T-helper 2 cell treated with Interferon-gamma antibody and Interleukin-4, amounts not matched to agents 100 ng/mL and 5 ng/mL, for 36 hours (primary cell): Measurements from ENCODE around the gene MEGF6. TPM values are rescaled to one million over a fixed set of nuclear protein-coding genes. Genes with fewer than 3 reads are reported as not detected.

Experiments used
- intact Hi-C: fragments of 100-400 bp; cut with micrococcal nuclease; formaldehyde crosslinking; loops from one replicate; pipeline ENCODE4 v1.15.1; 2023
- total RNA-seq: library from RNA; stranded (reverse); gene quantifications from 2 replicates; pipeline ENCODE4 v1.2.3, GENCODE V29; 2022

MEGF6 gene
- total RNA-seq, 1 donor from 2014 or later = 11.3 TPM

DNA sequence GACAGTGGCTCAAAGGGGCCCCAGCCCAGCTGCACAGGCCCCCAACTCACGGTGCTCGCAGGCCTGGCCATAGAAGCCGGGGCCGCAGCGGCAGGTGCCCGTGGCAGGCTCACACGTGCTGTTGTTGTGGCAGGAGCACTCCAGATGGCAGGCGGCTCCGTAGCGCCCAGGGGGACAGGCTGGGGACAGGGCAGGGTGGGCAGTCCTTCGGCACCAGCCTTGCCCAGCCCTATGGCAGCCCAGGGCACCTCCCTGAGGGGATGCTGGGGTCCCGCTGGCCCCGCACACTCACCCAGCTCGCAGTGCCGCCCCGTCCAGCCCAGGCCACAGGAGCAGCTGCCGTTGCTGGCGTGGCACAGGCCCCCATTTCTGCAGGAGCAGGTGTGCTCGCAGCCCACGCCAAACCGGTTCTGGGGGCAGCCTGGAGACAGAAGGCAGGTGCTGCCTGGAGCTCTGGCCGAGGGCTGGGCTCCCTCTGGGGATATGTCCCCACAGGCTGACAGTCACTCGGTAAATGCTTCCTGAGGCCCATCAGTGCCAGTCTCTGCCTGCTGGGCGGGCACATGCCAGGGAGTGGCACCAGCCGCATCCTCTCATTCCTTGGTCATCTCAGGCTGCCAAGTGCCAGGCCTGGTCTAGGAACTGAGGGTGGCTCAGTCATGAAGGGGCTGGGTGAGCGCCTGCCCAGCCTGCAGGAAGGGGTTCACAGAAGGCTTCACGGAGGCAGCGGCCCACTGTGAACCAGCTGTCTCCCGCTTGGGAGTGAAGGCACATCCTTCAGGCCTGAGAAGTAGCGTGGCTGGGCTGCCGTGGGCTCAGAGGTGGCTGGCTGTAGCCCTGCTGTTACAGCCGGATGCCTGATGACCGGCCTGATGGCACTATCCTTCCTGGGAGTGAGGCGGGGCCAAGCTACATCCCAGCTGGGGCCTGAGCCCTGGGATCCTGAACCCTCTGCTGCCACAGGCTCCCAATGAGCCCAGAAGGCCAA, 116.7 kb downstream of the MEGF6 start:
- intact Hi-C loops = no loop called here

DNA sequence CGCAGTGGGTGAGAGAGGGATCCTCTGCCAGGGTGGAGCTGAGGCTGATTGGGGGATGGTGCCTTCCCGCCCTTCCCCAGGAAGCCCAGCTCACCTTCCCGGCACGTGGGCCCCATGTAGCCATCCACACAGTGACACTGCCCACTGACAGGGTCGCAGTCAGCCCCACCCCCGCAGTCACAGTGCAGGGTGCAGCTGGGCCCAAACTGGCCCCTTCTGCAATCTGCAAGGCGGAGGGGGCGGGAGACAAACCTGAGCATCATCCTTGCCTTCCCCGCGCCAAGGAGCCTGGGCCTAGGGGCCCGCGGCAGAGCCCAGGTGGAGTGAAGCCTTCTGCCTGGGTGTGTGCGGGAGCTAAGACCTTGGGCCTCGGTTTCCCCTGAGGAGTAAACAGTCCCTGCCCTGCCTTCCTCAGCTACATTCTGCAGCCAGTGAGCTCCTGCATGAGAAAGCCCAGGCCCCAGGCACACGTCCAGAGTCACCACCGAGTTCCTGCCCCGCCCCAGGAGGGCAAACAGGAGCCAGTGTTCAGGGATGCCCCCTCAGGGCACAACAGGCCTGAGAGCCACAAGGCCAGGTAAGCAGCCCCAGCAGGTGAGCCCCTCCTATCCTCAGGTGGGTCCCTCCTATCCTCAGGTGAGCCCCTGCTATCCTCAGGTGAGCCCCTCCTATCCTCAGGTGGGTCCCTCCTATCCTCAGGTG, 118.6 kb downstream of the MEGF6 start:
- intact Hi-C loops = no loop called here

DNA sequence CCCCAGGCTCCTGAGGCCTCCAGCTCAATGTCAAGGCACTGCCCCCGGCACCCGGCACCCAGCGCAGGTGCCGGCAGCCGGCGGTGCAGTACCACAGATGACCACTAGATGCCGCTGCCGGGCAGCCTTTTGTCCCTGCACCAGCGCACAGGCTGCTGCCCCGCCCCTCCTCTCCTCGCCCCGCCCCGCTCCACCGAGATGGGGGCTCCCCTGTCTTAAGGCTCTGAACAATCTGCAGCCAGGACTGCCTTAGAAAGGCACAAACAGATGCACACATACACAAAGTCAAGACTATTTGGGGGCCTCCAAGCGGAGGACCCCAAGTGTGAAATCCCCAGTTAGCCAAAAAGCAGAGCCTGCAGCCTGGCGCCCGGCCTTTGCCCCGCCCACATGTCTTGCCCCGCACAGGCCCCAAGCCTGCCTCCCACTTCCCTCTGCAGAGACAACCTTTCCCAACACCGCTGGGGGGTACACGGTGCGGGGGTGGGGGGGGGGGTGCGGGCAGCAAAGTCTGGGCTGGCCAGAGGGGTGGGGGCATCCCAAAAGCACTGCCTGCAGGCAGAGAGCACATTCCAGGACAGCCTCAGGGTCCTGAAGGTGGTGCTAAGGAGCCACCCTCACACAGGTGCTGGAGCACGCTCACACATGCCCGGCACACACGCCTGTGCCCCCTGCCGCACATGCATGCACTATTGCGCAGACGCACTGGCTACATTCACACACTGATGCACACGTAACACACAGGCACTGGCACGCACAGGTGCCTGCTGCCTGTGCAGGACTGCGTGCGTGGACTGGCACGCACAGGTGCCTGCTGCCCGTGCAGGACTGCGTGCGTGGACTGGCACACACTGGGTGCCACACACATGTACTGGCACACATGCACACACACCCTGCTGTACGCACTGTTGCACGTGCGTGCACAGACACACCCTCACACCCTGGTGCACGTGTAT, 119.7 kb downstream of the MEGF6 start:
- intact Hi-C loops = loop anchor here (1.0 to 2.0 kb wide), 3 partner anchors 39 to 233 kb away; no protein-coding TSS in a partner anchor

DNA sequence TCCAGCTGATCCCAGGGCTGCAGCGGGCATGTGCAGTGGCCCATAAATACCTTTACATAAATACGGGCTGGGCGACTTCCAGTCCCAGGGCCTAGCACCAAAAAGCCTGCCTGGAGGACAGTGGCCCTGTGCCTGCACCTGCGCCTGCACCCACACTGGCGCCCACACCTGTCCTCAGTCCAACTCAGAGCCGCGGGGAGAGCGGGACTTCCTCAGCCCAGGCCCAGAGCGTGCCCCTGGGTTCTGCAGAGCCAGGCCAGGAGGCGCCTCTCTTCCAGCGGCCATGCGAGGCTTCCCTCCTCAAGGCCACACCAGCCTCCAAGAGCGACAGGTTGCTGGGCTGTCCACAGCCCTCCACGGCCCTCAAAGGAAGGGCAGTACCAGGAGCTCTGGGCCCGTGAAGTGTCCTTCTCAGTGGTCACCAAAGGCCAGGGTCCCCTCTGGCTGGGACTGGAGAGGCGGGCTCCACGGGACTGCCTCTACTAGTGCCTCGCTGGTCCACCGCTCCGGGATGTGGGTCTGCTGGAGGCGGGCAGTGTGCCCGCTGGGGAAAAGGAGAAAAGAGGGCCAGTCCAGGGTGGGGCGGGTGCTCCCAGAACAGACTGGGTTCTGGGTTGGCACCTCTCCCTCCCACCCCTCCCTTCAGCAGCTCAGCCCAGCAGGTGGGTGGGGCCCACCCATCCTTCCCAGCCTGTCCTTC, 121.1 kb downstream of the MEGF6 start:
- intact Hi-C loops = loop anchor here (2.0 kb wide), 1 partner anchor 41 kb away; no protein-coding TSS in a partner anchor

DNA sequence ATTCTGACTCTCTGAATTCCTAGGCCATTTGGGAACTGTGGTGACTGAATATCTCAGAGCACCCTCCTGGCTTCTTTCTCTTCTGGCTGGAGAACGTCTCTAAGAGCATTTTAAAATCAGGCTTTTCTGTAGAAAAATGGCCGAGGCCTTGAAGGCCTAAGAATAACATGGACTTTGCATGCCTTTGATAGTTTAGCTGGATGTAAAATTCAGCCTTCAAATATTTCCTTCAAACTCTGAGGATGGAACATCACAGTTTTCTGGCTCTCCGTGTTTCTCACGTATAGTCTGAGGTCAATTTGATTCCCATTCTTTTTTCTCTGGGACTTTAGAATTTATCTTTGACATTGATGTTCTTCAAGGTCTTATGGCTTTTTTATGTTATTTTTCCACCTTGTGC, 122.9 kb downstream of the MEGF6 start:
- intact Hi-C loops = no loop called here

DNA sequence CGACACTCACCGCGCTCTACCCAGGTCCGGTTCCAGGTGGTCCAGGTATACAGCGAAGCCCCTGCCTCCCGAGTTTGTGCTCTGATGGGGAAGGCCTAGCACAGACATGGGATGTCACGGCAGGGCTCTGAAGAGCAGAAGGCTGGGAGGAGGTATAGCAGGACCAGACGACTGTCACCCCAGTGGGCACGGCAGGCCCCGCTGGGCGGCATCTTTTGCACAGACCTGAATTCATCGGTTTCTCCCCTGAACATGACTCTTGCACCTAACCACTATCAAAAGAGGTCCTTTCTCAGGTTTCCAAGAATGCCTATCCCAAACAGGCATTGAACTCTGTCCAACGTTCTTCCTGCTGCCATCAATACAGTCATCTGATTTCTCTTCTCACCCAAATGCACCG, 126.3 kb downstream of the MEGF6 start:
- intact Hi-C loops = no loop called here

DNA sequence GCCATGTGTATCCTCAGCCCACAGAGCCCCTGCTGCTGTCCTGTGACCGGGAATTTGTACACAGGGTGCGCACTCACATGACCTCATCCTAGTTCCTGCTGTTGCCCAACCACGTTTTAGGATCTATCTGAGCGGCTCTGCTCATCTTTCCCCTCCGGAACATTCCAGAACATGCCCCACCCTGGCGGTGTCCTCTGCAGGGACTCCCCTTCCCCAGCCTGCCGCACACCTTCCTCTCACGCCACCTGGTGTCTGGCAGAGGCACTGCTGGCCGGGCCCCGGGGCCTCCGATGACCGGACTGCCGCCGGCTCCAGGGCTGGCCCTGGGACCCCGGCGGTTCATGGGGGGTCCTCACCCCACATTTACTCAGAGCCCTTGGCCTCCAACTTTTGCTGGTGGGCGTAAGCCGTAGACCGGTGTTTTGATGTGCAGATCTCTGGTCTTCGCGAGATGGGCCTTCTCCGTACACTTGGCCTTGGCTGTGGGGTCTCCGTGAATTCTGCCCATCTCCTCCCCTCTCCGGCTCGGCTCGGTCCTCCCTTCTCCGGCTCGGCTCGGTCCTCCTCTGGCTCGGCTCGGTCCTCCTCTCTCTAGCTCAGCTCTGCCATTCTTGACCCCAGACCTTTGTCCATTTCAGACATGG, 127.4 kb downstream of the MEGF6 start:
- intact Hi-C loops = no loop called here

DNA sequence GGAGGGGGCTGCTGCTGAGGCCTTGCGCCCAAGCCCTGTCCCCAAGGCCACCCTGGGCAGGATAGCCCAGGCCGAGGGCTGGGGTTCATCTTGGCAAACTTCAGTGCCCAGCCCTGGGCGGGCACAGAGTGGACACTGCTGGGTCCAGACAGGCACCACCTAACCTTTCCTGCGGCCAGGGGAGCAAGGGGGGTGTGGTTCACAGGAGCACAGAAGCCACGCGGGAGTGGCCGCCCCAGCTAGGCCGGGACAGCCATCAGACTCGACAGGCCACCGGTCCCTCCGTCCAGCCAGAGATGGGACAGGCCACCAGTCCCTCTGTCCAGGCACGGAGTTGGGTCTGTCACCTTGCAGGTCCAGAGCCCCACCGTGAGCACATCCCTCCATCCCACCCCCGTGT, 127.9 kb downstream of the MEGF6 start:
- intact Hi-C loops = no loop called here

DNA sequence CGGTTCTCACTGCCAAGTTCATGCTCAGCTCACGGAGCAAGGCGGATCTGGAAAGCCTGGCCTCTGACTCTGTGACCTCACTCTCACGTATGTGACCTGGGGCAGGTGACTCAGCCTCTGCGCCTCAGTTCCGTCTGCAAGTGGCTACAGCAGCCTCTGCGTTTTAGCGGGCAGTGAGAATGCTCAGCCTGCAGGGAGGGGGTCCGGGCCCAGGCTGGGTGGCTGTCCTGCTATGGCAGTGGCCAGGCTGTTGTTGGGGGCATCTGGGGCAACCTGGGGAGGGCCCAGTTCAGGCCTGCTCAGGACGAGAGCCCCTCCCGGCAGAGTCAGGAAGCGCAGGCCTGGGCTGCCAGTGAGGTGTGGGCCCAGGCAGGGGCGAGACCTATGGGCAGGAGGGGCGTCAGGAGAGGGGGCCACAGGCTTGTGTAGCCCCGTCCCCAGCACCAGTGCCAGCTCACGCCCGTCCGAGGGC, 128.9 kb downstream of the MEGF6 start:
- intact Hi-C loops = no loop called here

DNA sequence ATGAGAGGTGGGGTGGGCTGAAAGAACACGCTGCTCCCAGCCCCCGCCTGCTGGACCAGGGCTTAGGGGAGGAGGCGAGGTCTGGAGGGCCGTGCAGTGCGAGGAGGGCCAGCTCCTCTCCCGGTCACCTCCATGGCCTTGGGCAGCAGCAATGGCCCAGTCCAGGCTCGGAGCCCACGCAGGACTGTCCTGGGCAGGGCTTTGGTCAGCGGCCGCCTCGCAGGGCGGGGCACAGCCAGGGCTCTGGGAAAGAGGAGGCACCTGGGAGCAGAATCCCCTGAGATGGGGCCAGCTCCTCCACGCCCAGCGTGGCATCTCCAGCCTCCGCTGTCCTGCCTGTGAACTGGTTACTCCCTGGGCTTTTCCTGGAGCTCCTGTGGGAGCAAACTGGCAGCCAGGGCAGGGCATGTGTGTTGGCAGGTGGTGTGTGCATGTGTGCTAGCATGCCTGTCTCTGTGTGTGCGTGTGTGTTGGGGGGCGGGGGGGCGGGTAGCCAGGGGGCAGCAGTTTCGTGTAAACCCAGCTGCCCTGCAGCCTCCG, 129.4 kb downstream of the MEGF6 start:
- intact Hi-C loops = no loop called here

DNA sequence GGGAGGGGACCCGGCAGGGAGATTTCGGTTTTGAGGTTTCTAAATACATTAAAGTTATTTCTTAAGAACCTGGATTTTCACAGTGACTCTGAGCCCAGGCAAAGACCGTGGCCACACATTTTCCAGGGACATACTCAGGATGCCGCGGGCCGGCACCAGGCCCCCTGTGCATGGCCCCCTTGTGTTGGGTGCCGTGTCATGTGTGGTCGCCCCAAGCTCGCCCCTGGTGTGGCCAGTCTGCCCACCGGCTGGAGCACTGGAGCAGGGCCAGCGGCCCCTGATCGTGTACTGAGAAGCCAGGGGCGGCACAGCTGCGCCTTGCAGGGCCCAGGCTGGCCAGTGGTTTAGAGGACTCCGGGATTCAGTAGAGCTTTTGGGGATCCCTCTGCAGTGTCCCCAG, 130.3 kb downstream of the MEGF6 start:
- intact Hi-C loops = no loop called here

DNA sequence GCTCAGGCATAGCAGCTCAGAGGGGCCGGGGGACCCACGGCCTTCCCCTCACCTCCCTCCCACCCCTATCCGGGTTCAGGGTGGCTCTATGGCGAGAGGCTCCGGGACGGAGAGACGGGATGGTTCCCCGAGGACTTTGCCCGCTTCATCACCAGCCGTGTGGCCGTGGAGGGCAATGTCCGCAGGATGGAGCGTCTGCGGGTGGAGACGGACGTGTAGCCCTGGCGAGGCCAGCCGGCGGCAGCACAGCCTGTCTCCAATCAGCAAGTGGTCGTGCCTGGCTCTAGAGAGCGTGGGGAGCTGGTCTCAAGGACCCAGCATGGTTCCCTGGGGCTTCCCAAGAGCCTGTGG, 131.0 kb downstream of the MEGF6 start:
- intact Hi-C loops = no loop called here

DNA sequence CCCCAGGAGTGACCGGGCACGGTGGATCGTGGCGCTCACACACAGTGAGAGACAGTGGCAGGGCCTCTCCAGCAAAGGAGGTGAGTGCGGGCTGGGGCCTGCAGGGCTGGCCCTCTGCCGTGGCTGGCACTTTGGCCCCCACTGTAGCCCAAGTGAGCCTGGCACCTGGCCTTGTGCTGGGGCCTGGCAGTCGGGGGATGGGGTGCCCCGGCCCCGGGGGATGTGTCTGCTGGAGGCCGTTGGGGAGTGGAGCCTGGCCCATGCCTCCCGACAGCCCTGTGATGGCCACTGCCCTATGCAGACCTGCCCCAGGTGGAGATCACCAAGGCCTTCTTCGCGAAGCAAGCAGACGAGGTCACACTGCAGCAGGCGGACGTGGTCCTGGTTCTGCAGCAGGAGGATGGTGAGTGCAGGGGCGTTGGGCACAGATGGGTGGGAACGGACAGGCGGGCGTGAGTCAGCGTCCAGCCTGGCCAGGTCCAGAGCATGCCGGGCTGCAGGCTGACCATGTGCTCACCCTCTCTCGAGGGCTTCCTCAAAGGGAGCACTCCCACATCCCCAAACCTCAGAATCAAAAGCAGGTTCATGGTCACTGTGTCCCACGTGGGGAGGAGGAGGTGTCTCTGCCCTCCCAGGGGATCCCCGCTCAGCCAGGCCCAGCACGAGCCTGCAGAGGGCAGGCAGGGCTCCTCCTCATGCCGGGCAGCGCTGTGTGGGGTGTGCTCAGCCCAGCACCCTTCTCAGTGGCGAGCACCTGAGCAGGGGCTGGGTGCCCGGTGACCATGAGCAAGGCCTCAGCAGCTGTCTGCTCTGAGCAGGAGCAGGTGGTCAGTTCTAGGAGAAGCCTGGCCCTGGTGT, 131.6 kb downstream of the MEGF6 start:
- intact Hi-C loops = no loop called here

DNA sequence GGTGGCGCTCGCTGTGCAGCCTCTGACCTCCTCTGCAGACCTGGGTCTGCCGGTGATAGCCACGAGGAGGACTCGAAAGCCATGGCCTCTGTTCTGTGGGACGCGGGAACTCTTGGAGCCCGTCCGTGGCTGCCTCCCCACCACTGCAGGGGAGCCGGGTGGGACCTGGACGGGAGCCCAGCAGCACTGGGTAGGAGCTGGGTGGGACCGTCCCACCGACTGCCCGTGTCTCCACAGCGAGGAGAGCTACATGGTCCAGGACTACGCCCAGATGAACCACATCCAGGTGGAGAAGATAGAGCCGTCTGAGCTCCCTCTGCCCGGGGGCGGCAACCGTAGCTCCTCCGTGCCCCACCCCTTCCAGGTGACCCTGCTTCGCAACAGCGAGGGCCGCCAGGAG, 133.1 kb downstream of the MEGF6 start:
- intact Hi-C loops = no loop called here

DNA sequence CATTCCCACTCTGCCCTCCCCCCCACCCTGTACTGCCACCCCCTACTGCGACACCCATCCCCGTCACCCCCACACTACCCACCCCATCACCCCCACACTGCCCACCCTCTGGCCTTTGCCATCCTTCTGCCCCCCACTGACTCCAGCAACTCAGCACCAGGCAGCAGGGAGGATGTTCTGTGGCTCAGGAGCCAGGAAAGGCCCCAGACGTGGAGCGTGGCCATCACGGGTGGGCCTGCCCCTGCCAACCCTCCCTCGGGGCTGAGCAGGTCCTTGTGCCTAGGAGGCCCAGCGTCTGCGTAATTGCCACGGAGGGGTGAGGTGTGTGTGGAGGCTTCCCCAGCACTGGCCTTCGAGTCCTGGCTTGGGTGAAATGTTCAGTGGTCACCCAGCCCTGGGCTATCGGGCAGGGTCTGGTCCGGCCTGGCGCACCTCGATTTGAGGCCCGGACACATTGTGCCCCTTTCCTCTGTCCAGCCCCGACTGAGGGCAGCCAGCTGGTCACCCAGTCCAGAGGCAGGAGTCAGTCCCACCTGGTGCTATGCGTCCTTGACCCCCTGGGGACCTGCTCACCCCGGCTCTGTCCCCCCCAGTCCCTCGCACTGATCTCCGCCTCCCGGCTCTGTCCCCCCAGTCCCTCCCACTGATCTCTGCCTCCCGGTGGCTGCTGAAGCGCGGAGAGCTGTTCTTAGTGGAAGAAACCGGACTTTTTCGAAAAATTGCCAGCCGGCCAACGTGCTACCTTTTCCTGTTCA, 133.9 kb downstream of the MEGF6 start:
- intact Hi-C loops = no loop called here

DNA sequence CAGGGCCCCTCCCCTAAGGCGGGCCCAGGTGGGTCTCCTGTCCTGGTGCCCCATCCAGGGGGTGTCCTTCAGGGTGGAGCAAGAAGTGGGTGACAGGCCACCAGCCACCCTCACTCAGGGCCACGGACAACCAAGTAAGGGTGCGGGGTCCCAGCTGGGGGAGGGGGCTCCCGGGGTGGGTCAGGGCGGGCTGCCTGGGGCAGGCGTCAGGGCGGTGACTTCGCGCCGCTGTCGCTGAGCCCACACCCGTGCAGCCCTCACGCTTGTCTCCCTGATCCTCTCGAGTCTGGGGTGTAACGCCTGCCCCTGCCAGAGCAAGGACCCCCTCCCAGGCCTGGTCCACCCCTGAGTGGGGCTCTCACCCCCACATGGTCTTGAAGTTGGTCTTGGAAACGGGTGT, 134.6 kb downstream of the MEGF6 start:
- intact Hi-C loops = no loop called here

DNA sequence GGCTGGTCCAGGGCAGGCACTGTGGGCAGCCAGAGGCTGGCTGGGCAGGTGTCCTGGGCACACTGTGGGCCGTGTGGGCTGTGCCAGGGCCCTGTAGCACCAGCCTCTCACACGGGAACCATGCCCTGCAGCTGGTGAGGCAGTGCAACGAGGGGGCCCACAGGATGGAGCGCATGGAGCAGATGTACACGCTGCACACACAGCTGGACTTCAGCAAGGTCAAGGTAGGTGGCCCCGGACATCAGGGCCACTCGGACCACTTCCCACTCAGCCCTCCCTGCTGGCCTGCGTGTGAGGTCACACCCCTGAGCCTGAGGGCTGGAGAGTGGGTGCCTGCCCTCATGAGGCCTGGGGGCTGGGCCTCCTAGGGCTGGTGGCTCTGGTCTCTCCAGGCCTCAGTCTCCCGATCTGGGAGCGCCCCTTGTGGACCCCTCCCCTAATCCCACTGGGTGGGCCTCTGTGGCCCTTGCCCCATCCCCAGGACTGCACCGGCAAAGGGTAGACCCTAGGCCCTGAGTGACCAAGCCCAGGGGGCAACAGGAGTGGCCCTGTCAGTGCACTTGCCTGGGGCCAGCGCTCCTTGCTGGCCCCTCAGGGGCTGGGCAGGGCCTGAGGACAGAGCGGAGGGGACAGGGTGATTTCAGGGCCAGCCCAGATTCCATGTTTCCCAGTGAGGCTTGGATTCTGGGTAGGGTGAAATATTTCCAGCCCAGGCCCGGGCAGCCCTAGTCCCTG, 135.3 kb downstream of the MEGF6 start:
- intact Hi-C loops = no loop called here
